Calu3 (cell line): Measurements from ENCODE around the gene COL5A1. TPM values are rescaled to one million over a fixed set of nuclear protein-coding genes. Genes with fewer than 3 reads are reported as not detected.

Experiments used
- BruUV-seq: library from RNA; stranded (reverse); fragments of 400-500 nt; replicated peaks from 2 replicates; lab custom pipeline; 2021; lab: Mats Ljungman, UMichigan
- CTCF ChIA-PET: fragments of 300-600 bp; sonication (Branson Sonifier 250); formaldehyde crosslinking; loops from one replicate; lab custom pipeline; 2022; ENCODE audit warnings: antibody characterized with exemption; lab: Charles Lee
- DNase-seq: peaks from one replicate; pipeline ENCODE4 v3.0.0; 2022
- H3K27ac Mint-ChIP-seq: one replicate; pipeline ENCODE4 v1.8.0; 2022; ENCODE audit warnings: mixed read lengths; ENCODE audit not compliant: unreplicated experiment
- H3K27me3 Mint-ChIP-seq: one replicate; pipeline ENCODE4 v1.8.0; 2022; ENCODE audit warnings: mixed read lengths; ENCODE audit not compliant: unreplicated experiment
- H3K36me3 Mint-ChIP-seq: one replicate; pipeline ENCODE4 v1.8.0; 2022; ENCODE audit warnings: mild to moderate bottlenecking, moderate library complexity, mixed read lengths; ENCODE audit not compliant: insufficient read depth, unreplicated experiment
- H3K4me1 Mint-ChIP-seq: one replicate; pipeline ENCODE4 v1.8.0; 2022; ENCODE audit warnings: mild to moderate bottlenecking, low read depth, mixed read lengths; ENCODE audit not compliant: unreplicated experiment
- H3K4me3 Mint-ChIP-seq: one replicate; pipeline ENCODE4 v1.8.0; 2022; ENCODE audit warnings: mild to moderate bottlenecking, low read depth, moderate library complexity, mixed read lengths; ENCODE audit not compliant: unreplicated experiment
- H3K9me3 Mint-ChIP-seq: one replicate; pipeline ENCODE4 v1.8.0; 2022; ENCODE audit warnings: low read depth, mixed read lengths; ENCODE audit not compliant: unreplicated experiment
- CTCF ChIP-seq: fragments of 200-600 bp; IDR thresholded peaks from one replicate; pipeline ENCODE4 v1.8.0; 2022; ENCODE audit warnings: antibody characterized with exemption; ENCODE audit not compliant: unreplicated experiment
- intact Hi-C: fragments of 100-400 bp; cut with micrococcal nuclease; formaldehyde crosslinking; loops from one replicate; pipeline ENCODE4 v1.10.0; 2022; ENCODE audit not compliant: unreplicated experiment
- total RNA-seq: library from RNA; stranded (reverse); gene quantifications from 2 replicates; pipeline ENCODE4 v1.2.3, GENCODE V29; 2022

Gene COL5A1
- total RNA-seq, 1 experiment from 2014 or later = not detected

- CTCF ChIA-PET = no interaction called here
- BruUV-seq = no TSS peak
- peaks cover 14% of the 10 kb centered on the region for H3K27me3 Mint-ChIP-seq
- intact Hi-C loops = no loop called here
- no peaks in the 10 kb centered on the region for H3K36me3 Mint-ChIP-seq
- TF ChIP-seq CTCF = no peak
- H3K9me3 Mint-ChIP-seq = no peaks in the 10 kb centered on the region
- H3K4me1 Mint-ChIP-seq = no peaks in the 10 kb centered on the region
- no peak overlapping the region for H3K27ac Mint-ChIP-seq
- H3K4me3 Mint-ChIP-seq = no peak overlapping the region
- no peak for DNase-seq
Observed at GRCh38 chr9:134594078-134594941, 47.3 kb upstream of the COL5A1 start.

- BruUV-seq = no TSS peak
- H3K9me3 Mint-ChIP-seq = no peaks in the 10 kb centered on the region
- DNase-seq = no peak
- TF ChIP-seq CTCF = no peak
- peaks cover 14% of the 10 kb centered on the region for H3K27me3 Mint-ChIP-seq
- no peak overlapping the region for H3K4me3 Mint-ChIP-seq
- H3K36me3 Mint-ChIP-seq = no peaks in the 10 kb centered on the region
- H3K4me1 Mint-ChIP-seq = no peaks in the 10 kb centered on the region
- intact Hi-C loops = no loop called here
- no peak overlapping the region for H3K27ac Mint-ChIP-seq
- CTCF ChIA-PET = no interaction called here
Observed at GRCh38 chr9:134595014-134595413, 46.6 kb upstream of the COL5A1 start.

GRCh38 chr9:134597041-134597913 lies 44.3 kb upstream of the COL5A1 start:
- Mint-ChIP-seq H3K36me3 (no peaks in the 10 kb centered on the region), H3K27ac (no peak overlapping the region), H3K27me3 (peaks cover 14% of the 10 kb centered on the region), H3K9me3 (no peaks in the 10 kb centered on the region), H3K4me1 (no peaks in the 10 kb centered on the region), H3K4me3 (no peak overlapping the region)
- intact Hi-C loops = no loop called here
- TF ChIP-seq CTCF = no peak
- BruUV-seq = no TSS peak
- CTCF ChIA-PET = no interaction called here
- no peak for DNase-seq

GRCh38 chr9:134597957-134598883 lies 43.4 kb upstream of the COL5A1 start:
- Mint-ChIP-seq H3K36me3 (no peaks in the 10 kb centered on the region), H3K4me1 (no peaks in the 10 kb centered on the region), H3K4me3 (no peak overlapping the region), H3K27me3 (peaks cover 10% of the 10 kb centered on the region), H3K9me3 (no peaks in the 10 kb centered on the region), H3K27ac (no peak overlapping the region)
- no peak for TF ChIP-seq CTCF
- CTCF ChIA-PET = no interaction called here
- intact Hi-C loops = no loop called here
- no peak for DNase-seq
- no TSS peak for BruUV-seq
